GM19351 (cell line): ENCODE results near the gene CCT8L2.
"Not testable (repeated sequence)": the region's sequence is repeated elsewhere in the genome, so short reads cannot be mapped to it uniquely, and the experiment has no call there.

Source experiments
- ATAC-seq: cut with Tn5 transposase; IDR thresholded peaks from one replicate; pipeline ENCODE4 v1.9.1; 2021; ENCODE audit warnings: mild to moderate bottlenecking, moderate library complexity; ENCODE audit not compliant: unreplicated experiment

The CCT8L2 gene

GRCh38 chr22:16592710-16593109 is at the start of gene CCT8L2:
CCT8L2 (minus strand) TSS chr22:16592810; CDS start chr22:16592550, 260 bp downstream.
- not testable (repeated sequence) for ATAC-seq

- ATAC-seq, result not testable (repeated sequence)
Measured at GRCh38 chr22:16635442-16635841, 42.8 kb upstream of the CCT8L2 start.

- not testable (repeated sequence) for ATAC-seq
Measured at GRCh38 chr22:16634092-16634491, 41.5 kb upstream of the CCT8L2 start.

- not testable (repeated sequence) for ATAC-seq
Measured at GRCh38 chr22:16628476-16628875, 35.9 kb upstream of the CCT8L2 start.

- not testable (repeated sequence) for ATAC-seq
Measured at GRCh38 chr22:16625018-16625417, 32.4 kb upstream of the CCT8L2 start.

- ATAC-seq, result not testable (repeated sequence)
Measured at GRCh38 chr22:16623595-16623994, 31.0 kb upstream of the CCT8L2 start.

GRCh38 chr22:16617516-16617915 is 24.9 kb upstream of the CCT8L2 start:
- not testable (repeated sequence) for ATAC-seq

- ATAC-seq, result not testable (repeated sequence)
Measured at GRCh38 chr22:16616390-16616938, 23.9 kb upstream of the CCT8L2 start.

- ATAC-seq, result not testable (repeated sequence)
Measured at GRCh38 chr22:16615606-16616245, 23.1 kb upstream of the CCT8L2 start.

GRCh38 chr22:16609548-16610261 is 17.1 kb upstream of the CCT8L2 start:
- no peak for ATAC-seq

GRCh38 chr22:16608931-16609330 is 16.3 kb upstream of the CCT8L2 start:
- ATAC-seq, result no peak

GRCh38 chr22:16604257-16604998 is 11.8 kb upstream of the CCT8L2 start:
- not testable (repeated sequence) for ATAC-seq

- ATAC-seq, result not testable (repeated sequence)
Measured at GRCh38 chr22:16603770-16604242, 11.2 kb upstream of the CCT8L2 start.

GRCh38 chr22:16603448-16603768 is 10.8 kb upstream of the CCT8L2 start:
- no peak for ATAC-seq

- not testable (repeated sequence) for ATAC-seq
Measured at GRCh38 chr22:16602728-16603447, 10.3 kb upstream of the CCT8L2 start.

GRCh38 chr22:16602224-16602727 is 9.7 kb upstream of the CCT8L2 start:
- ATAC-seq, result not testable (repeated sequence)

GRCh38 chr22:16601437-16602223 is 9.0 kb upstream of the CCT8L2 start:
- no peak for ATAC-seq

- not testable (repeated sequence) for ATAC-seq
Measured at GRCh38 chr22:16600644-16601436, 8.2 kb upstream of the CCT8L2 start.

GRCh38 chr22:16599648-16600047 is 7.0 kb upstream of the CCT8L2 start:
- ATAC-seq, result not testable (repeated sequence)
